GM23248 (cell line): ENCODE results near the gene PPFIA3. TPM values are rescaled to one million over a fixed set of nuclear protein-coding genes. Genes with fewer than 3 reads are reported as not detected.
"Not testable (repeated sequence)": the region's sequence is repeated elsewhere in the genome, so short reads cannot be mapped to it uniquely, and the experiment has no call there.

Source experiments
- DNase-seq: peaks from one replicate; pipeline ENCODE4 v3.0.0-alpha.2; 2015
- H2AFZ ChIP-seq: fragments of 200-600 bp; sonication (generic); 2 replicates; pipeline ENCODE4 v1.6.1; 2016; ENCODE audit warnings: antibody characterized with exemption
- H3F3A ChIP-seq: fragments of 200-600 bp; sonication (generic); 2 replicates; pipeline ENCODE4 v1.6.1; 2016; ENCODE audit warnings: mild to moderate bottlenecking, antibody characterized with exemption, mixed run types; ENCODE audit not compliant: insufficient read depth
- H3K27ac ChIP-seq: fragments of 200-600 bp; sonication (generic); 2 replicates; pipeline ENCODE4 v1.5.1; 2016; ENCODE audit warnings: mild to moderate bottlenecking
- H3K27me3 ChIP-seq: fragments of 200-600 bp; sonication (generic); replicated peaks from 2 replicates; pipeline ENCODE4 v1.6.1; 2016; ENCODE audit warnings: mild to moderate bottlenecking; ENCODE audit not compliant: insufficient read depth
- H3K36me3 ChIP-seq: fragments of 200-600 bp; sonication (generic); 2 replicates; pipeline ENCODE4 v1.6.1; 2016; ENCODE audit warnings: low read depth, mild to moderate bottlenecking
- H3K4me1 ChIP-seq: fragments of 200-600 bp; sonication (generic); 2 replicates; pipeline ENCODE4 v1.6.1; 2016; ENCODE audit warnings: mild to moderate bottlenecking; ENCODE audit not compliant: insufficient read depth
- H3K4me2 ChIP-seq: fragments of 200-600 bp; sonication (generic); one replicate; pipeline ENCODE4 v1.6.1; 2016; ENCODE audit warnings: mild to moderate bottlenecking; ENCODE audit not compliant: unreplicated experiment
- H3K4me3 ChIP-seq: fragments of 200-600 bp; sonication (generic); 2 replicates; pipeline ENCODE4 v1.5.1; 2016; ENCODE audit warnings: mild to moderate bottlenecking
- H3K79me2 ChIP-seq: fragments of 200-600 bp; sonication (generic); 2 replicates; pipeline ENCODE4 v1.6.1; 2016; ENCODE audit warnings: mild to moderate bottlenecking; ENCODE audit not compliant: insufficient read depth
- H3K9ac ChIP-seq: fragments of 200-600 bp; sonication (generic); 2 replicates; pipeline ENCODE4 v1.6.1; 2016; ENCODE audit warnings: mild to moderate bottlenecking
- H3K9me2 ChIP-seq: fragments of 200-600 bp; sonication (generic); 2 replicates; pipeline ENCODE4 v1.6.1; 2016; ENCODE audit warnings: mixed run types, mild to moderate bottlenecking, moderate library complexity; ENCODE audit not compliant: insufficient read depth
- H3K9me3 ChIP-seq: fragments of 200-600 bp; sonication (generic); one replicate; pipeline ENCODE4 v1.6.1; 2017; ENCODE audit warnings: low read depth
- H4K20me1 ChIP-seq: fragments of 200-600 bp; sonication (generic); 2 replicates; pipeline ENCODE4 v1.6.0; 2016; ENCODE audit not compliant: insufficient read depth
- EZH2 ChIP-seq: fragments of 200-600 bp; sonication (generic); IDR thresholded peaks from 2 replicates; pipeline ENCODE4 v1.6.1; 2018; ENCODE audit warnings: antibody characterized with exemption, mild to moderate bottlenecking; ENCODE audit not compliant: insufficient read depth, poor library complexity, severe bottlenecking
- EZH2phosphoT487 ChIP-seq: fragments of 200-600 bp; sonication (generic); IDR thresholded peaks from 2 replicates; pipeline ENCODE4 v1.6.1; 2018; ENCODE audit warnings: antibody characterized with exemption, moderate library complexity, mild to moderate bottlenecking, low read depth; ENCODE audit not compliant: insufficient read depth
- WGBS, 2 experiments: methylation state at CpG; one replicate each; pipeline ENCODE4 v1.1.6; 2015 to 2017; ENCODE audit warnings: low lambda C conversion rate in 2 of 2, low coverage in 1 of 2; ENCODE audit errors: missing lambda C conversion rate in 2 of 2; 5-methylcytosine and 5-hydroxymethylcytosine counted together
- in situ Hi-C: fragments of 300-500 bp; cut with MboI; formaldehyde crosslinking; loops from 2 replicates; pipeline ENCODE4 v1.15.0; 2020
- polyA plus RNA-seq: library from polyadenylated mRNA; unstranded; fragments of >200 nt; fragmentation: Nextera tagmentation; extraction: Ambion mirVana; gene quantifications from 2 replicates; pipeline ENCODE4 v1.2.1, GENCODE V29; 2016
- total RNA-seq: library from RNA; depleted of rRNA; stranded (reverse); fragments of >200 nt; shearing (Covaris generic); gene quantifications from 2 replicates; pipeline ENCODE4 v1.2.3, GENCODE V29; 2014

Gene PPFIA3
- total and polyA plus RNA-seq, 2 experiments from 2014 or later, result 1.2 to 2.4 TPM

GRCh38 chr19:49117677-49118564, 1.4 kb upstream of the PPFIA3 start:
- Histone ChIP-seq H2AFZ (peak overlapping the region; percentile 92), H3K9ac (peak overlapping the region; percentile 84), H3K9me3 (no peaks in the 10 kb centered on the region), H3K4me1 (peaks cover 7% of the 10 kb centered on the region), H3K4me2 (peak overlapping the region; percentile 79), H3K79me2 (no peaks in the 10 kb centered on the region), H4K20me1 (no peaks in the 10 kb centered on the region), H3K9me2 (no peaks in the 10 kb centered on the region), H3K36me3 (no peaks in the 10 kb centered on the region), H3K4me3 (peak overlapping the region; percentile 80), H3K27ac (peak overlapping the region; percentile 74), H3K27me3 (no peaks in the 10 kb centered on the region), H3F3A (no peaks in the 10 kb centered on the region; the same call in 1 of the 2 replicates)
- in situ Hi-C loops, result no loop called here
- DNase-seq, result no peak
- TF ChIP-seq EZH2phosphoT487 (no peak), EZH2 (no peak)
- WGBS, 2 experiments, result 62 to 65% methylated on average over 26 of the region's 26 CpGs

DNA sequence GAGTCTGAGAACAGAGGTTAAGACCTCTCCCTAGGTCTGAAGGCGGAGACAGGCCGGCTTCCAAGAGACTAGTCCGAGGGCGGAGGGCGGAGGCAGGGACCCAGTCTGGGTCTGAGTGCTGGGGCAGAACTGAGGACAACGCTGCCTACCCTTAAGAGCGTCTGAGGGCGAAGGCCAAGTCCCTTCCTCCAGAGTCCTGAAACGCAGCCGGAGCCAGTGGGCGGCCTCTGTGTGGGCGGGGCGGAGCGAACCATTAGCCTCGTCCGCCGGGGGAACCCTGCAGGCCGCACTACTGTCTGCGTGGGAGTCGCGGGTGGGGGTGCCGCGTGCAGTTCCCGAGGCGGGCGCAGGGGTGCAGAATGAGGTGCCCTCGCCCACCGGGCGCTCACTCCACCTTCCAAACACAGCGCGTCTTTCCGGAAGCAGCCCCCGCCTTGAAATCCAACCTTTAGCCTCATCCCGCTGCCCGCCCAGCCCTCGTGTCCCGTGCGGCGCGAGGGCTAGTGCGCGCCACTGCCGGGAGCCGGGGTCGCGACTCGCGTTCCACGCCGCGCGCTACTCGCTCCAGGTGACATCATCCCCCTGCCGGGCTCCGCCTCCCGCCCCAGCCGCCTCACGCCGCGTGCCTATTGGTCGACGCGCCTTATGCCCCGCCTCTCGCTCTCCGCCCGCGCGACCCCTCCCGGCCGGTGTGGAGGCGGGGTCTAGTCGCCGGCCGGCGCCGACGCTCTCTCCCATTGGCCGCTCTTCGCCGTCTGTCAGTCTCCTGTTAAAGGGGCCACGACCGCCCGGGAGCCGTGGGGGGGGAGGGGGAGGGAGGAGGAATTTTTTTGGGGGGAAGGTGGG, 556 bp upstream of the PPFIA3 start, which contains the start of gene C19orf73:
TSS of gene C19orf73 (minus strand) at position 579 of the 846 bp plus-strand sequence. CDS start at position 458, 121 bp downstream.
- H3F3A ChIP-seq, result no peaks in the 10 kb centered on the region; the same call in 1 of the 2 replicates
- WGBS, 2 experiments, result 1% methylated on average over 45 to 84 of the region's 85 CpGs
- TF ChIP-seq EZH2phosphoT487, result no peak
- TF ChIP-seq EZH2, result no peak
- H4K20me1 ChIP-seq, result no peaks in the 10 kb centered on the region
- H3K4me2 ChIP-seq, result peak within 1 kb of the TSS; percentile 94
- peaks cover 7% of the 10 kb centered on the region for H3K4me1 ChIP-seq
- peak; percentile 98 for DNase-seq
- in situ Hi-C loops, result no loop called here
- no peaks in the 10 kb centered on the region for H3K36me3 ChIP-seq
- peak within 1 kb of the TSS; percentile 84 for H3K9ac ChIP-seq
- H3K9me2 ChIP-seq, result no peaks in the 10 kb centered on the region
- H3K9me3 ChIP-seq, result no peaks in the 10 kb centered on the region
- peak within 1 kb of the TSS; percentile 92 for H2AFZ ChIP-seq
- H3K79me2 ChIP-seq, result no peaks in the 10 kb centered on the region
- peak within 1 kb of the TSS; percentile 74 for H3K27ac ChIP-seq
- H3K27me3 ChIP-seq, result no peaks in the 10 kb centered on the region
- peak within 1 kb of the TSS; percentile 80 for H3K4me3 ChIP-seq

GRCh38 chr19:49120325-49120683, 960 bp downstream of the PPFIA3 start:
- Histone ChIP-seq H3K79me2 (no peaks in the 10 kb centered on the region), H3K4me2 (no peak overlapping the region), H3K27ac (no peak overlapping the region), H4K20me1 (no peaks in the 10 kb centered on the region), H3K36me3 (no peaks in the 10 kb centered on the region), H3F3A (no peaks in the 10 kb centered on the region; the same call in 1 of the 2 replicates), H3K9ac (no peak overlapping the region), H3K9me3 (no peaks in the 10 kb centered on the region), H3K9me2 (no peaks in the 10 kb centered on the region), H3K27me3 (no peaks in the 10 kb centered on the region), H3K4me1 (peaks cover 7% of the 10 kb centered on the region), H3K4me3 (no peak overlapping the region), H2AFZ (no peak overlapping the region)
- DNase-seq, result no peak
- WGBS, 2 experiments, result 22 to 23% methylated on average over 15 to 16 of the region's 16 CpGs
- no peak for TF ChIP-seq EZH2phosphoT487
- TF ChIP-seq EZH2, result no peak
- in situ Hi-C loops, result no loop called here

DNA sequence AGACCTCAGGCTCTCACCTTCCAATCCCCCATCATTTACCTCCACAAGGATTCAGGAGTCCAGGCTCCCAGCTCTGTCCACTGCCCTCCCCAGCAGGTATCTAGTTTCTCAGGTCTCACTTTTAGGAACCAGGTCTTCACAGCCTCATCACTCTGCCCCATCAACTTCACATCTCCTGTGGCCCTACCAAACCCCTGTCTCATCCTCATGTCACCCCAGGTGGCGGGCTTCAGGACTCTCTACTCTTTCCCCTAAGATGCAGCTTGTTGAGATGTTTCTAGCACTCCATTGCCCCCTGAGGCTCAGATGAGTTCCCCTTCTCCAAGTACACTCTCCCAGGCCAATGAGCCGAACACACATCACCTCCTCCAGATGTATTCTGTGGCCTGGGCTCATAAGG, 1.5 kb downstream of the PPFIA3 start:
- in situ Hi-C loops, result no loop called here
- H2AFZ ChIP-seq, result no peak overlapping the region
- H3K4me3 ChIP-seq, result no peak overlapping the region
- TF ChIP-seq EZH2phosphoT487 (no peak), EZH2 (no peak)
- no peak overlapping the region for H3K4me2 ChIP-seq
- no peak overlapping the region for H3K9ac ChIP-seq
- 75 to 78% methylated on average over 2 of the region's 2 CpGs for WGBS, 2 experiments
- no peaks in the 10 kb centered on the region; the same call in 1 of the 2 replicates for H3K27me3 ChIP-seq
- H3K4me1 ChIP-seq, result peaks cover 7% of the 10 kb centered on the region
- no peaks in the 10 kb centered on the region for H3F3A ChIP-seq
- no peaks in the 10 kb centered on the region for H4K20me1 ChIP-seq
- H3K36me3 ChIP-seq, result no peaks in the 10 kb centered on the region
- H3K27ac ChIP-seq, result no peak overlapping the region
- no peaks in the 10 kb centered on the region for H3K9me3 ChIP-seq
- no peaks in the 10 kb centered on the region for H3K79me2 ChIP-seq
- no peak for DNase-seq
- no peaks in the 10 kb centered on the region for H3K9me2 ChIP-seq

DNA sequence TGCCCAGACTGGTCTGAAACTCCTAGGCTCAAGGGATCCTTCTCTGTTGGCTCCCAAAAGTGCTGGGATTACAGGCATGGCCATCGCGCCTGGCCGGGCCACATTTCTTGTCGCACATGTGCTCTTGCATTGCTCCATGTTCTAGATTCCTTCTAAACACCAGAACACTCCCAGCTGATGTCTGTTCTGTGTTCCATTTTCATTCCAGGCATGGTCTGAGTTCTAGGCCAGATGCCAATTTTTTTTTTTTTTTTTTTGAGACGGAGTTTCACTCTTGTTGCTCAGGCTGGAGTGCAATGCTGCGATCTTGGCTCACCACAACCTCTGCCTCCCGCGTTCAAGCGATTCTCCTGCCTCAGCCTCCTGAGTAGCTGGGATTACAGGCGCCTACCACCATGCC, 2.5 kb downstream of the PPFIA3 start:
- H3K27me3 ChIP-seq, H3K9me3 ChIP-seq, H2AFZ ChIP-seq, H4K20me1 ChIP-seq, H3K4me2 ChIP-seq, H3K9ac ChIP-seq, H3K4me3 ChIP-seq, H3K27ac ChIP-seq, DNase-seq, H3K36me3 ChIP-seq, H3K9me2 ChIP-seq, H3K79me2 ChIP-seq, in situ Hi-C loops, H3K4me1 ChIP-seq, H3F3A ChIP-seq: not testable (repeated sequence)
- 21 to 22% methylated on average over 10 of the region's 10 CpGs for WGBS, 2 experiments

DNA sequence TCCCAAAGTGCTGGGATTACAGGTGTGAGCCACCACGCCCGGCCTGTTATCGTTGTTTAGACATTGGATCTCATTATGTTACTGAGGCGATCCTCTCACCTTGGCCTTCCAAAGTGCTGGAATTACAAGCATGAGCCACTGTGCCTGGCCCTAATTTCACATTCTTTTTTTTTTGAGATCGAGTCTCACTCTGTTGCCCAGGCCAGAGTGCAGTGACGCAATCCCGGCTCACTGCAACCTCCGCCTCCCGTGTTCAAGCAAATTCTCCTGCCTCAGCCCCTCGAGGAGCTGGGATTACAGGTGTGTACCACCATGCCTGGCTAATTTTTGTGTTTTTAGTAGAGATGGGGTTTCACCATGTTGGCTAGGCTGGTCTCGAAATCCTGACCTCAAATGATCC, 3.9 kb downstream of the PPFIA3 start:
- H3K27me3 ChIP-seq, H3K27ac ChIP-seq, DNase-seq, H3K9me2 ChIP-seq, H3K9ac ChIP-seq, H3K9me3 ChIP-seq, in situ Hi-C loops, H3F3A ChIP-seq, H3K4me2 ChIP-seq, H2AFZ ChIP-seq, H3K36me3 ChIP-seq, H3K4me3 ChIP-seq, H4K20me1 ChIP-seq, H3K79me2 ChIP-seq, H3K4me1 ChIP-seq: not testable (repeated sequence)
- 73 to 74% methylated on average over 11 of the region's 11 CpGs for WGBS, 2 experiments
